GM20431 (cell line): ENCODE measurements around the gene NAIF1.
"Not testable (repeated sequence)": the region's sequence is repeated elsewhere in the genome, so short reads cannot be mapped to it uniquely, and the experiment has no call there.

ENCODE experiments used
- in situ Hi-C: fragments of 300-500 bp; cut with MseI, MboI; formaldehyde crosslinking; loops from one replicate; pipeline ENCODE4 v1.15.0; 2020; ENCODE audit warnings: low sequenced_read_pairs; ENCODE audit not compliant: unreplicated experiment

Gene NAIF1

DNA sequence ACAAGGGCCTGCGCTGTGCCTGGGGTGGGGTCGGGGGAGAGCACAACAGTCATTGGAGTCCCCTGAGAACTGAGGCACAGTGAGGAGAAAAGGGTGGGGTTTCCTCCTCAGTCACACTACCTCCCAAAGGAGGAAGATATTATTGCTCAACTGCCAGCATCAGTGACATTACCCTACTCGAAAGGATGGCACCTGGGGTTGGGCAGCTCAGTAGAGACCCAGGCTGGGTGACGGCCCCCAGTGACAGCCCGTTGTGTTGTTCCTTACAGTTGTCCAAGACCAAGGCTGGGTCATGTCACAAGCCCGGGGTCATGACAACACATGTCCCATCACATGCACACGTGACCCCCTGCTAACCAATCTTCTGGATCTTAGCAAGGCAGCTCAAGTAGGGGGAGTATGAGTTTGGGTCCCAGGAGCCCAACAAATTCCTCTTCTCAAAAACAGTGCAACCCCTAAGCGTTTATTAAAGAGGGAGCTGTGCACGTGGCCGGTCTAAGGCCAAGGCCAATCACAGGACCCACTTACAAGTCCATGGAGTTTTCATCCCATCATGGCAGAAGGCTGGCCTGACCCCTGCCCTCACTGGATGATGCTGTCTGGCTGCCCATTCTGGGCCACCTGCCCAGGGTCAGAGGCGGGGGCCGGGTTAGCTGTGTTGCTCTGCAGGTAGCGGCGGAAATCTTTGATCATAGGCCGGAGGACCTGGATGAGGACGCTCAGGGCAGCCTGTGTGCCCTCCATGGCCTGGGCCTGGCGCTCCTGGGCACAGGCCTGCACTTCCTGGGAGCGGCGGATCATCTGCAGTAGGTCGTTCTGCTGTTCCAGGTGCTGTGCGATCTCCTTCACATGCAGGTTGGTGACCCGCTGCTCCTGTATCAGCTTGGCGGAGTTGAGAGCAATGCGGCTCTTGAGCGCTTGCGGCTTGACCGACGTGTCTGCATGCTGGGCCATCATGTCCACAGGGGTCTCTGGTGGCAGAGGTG is 4.0 kb downstream of the NAIF1 start:
- in situ Hi-C loops, result no loop called here

DNA sequence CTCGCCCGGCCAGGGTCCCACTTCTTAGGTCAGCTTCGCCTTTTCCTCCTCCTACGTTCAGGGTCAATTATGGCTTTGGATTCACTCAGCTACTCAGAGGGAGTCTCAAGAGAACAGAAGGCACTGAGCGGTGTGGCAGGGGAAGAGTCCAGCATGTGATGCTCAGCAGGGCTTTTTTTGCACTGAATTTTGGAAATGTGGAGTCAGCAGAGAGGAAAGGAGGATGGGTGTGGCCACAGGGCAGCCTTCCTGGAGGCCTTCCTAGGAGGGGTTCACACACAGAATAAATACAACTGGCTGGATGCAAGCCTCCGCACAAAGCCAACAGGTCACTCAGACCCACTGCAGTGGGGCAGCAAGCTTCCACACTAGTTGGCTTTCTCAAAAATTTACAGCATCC is 4.8 kb downstream of the NAIF1 start:
- in situ Hi-C loops, result no loop called here

- in situ Hi-C loops, result no loop called here
Measured at GRCh38 chr9:128061275-128061960, 5.7 kb downstream of the NAIF1 start.

DNA sequence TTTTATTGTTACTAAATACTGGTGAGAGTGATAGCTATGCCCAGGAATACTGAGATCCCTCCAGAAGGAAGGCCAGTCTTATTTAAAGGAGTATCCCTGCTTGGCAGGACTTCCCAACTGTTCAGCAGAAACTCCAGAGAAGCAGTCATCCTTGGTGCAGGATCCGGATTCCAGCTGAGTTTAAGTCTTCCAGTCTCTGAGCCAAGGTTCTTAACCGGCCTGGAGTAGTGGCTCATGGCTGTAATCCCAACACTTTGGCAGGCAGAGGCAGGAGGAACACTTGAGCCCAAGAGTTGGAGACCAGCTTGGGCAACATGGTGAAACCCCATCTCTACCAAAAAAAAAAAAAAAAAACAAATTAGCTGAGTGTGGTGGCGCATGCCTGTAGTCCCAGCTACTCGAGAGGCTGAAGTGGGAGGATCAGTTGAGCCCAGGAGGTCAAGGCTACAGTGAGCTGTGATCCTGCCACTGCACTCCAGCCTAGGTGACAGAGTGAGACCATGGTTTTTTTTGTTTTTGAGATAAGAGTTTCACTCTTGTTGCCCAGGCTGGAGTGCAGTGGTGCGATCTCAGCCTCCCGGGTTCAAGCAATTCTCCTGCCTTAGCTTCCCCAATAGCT is 7.6 kb downstream of the NAIF1 start:
- in situ Hi-C loops, result no loop called here

DNA sequence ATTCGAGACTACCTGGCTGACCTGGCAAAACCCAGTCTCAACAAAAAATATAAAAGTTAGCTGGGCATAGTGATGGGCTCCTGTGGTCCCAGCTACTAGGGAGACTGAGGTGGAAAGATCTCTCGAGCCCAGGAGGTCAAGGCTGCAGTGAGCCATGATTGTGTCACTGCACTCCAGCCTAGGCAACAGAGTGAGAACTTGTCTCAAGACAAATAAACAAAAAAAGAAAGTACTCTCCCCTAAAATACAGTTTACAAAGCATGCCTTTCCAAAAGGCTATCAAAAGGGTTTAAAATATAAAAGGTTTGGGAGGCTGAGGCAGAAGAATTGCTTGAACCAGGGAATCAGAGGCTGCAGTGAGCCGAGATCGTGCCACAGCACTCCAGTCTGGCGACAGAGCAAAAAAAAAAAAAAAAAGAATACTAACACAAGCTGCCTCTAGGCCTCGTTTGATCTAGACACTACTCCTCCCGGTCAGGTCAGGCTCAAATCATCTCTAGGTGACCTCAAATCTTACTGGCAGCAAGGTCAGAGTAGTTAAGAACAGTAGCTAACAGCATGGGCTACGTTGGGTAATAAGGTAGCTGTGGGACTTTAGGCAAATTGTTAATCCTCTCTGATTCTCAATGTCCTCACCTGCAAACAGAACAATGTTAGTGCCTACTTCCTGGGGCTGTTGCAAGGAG is 9.3 kb downstream of the NAIF1 start:
- in situ Hi-C loops, result no loop called here

GRCh38 chr9:128056887-128057723 is 10.0 kb downstream of the NAIF1 start:
- in situ Hi-C loops, result no loop called here

DNA sequence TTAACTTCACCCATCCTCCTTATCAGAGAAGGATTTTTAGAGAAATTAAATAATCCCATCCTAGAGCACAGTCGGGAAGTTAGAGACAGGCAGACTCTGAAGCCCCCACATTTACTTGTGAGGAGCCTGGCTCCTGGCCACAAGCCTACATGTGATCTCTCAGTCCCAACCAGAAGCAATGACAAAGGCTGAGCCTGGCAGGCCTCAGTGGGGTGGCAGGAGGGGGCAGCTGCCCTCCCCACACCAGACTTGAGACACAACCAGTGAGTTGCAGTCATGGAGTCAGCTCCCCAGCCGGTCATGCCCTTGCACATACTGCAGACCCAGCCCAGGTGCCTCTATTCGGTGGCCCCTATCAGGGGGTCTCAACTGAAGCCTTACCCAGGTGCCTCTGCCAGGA is 11.0 kb downstream of the NAIF1 start:
- in situ Hi-C loops, result no loop called here

- in situ Hi-C loops, result no loop called here
Measured at GRCh38 chr9:128055344-128056040, 11.6 kb downstream of the NAIF1 start.

- in situ Hi-C loops, result no loop called here
Measured at GRCh38 chr9:128054087-128054486, 13.0 kb downstream of the NAIF1 start.

DNA sequence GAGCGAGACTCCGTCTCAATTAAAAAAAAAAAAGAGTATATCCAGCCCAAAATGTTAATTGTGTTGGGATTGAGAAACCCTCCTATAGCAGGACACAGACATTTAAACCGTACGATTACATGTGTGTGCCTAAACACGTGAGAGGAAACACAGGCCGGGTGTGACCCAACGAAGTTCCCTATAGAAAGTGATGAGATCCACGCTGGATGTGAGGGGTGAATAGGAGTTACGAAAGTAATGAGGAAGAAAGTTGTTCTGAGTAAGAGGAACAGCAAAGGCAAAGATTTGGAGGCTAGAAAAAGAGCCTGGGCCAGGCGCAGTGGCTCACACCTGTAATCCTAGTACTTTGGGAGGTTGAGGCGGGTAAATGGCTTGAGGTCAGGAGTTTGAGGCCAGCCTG is 13.6 kb downstream of the NAIF1 start:
- in situ Hi-C loops, result no loop called here

DNA sequence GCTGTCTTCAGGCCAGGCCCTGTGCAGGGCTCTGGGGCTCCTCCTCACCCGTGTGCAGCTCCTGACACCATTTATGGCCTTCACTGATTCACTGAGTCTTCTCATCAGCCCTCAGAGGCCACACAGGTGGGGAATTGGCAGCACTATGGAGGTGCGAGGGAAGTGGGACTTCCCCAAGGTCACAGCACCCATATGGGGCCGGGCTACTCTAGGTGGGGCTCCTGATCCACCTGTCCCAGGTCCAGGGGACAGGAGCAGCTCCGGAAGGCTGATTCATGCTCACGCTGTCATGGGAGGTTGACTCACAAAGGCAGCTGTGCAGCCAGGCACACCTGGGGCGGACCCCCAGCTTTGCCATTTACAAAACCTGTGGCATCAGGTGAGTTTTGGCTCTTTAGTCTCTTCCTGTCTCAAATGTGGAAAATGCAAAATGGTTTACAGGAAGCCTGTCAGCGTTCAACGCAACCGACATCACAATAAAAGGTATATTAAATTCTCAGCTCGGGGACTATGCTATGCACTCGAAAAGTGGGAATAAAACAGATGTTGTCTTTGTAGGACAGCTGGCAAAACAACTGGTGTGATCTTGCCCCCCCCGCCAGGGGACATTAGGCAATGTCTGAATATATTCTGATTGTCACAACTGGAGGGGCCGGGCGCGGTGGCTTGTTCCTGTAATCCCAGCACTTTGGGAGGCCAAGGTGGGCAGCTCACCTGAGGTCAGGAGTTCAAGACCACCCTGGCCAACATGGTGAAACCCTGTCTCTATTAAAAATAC is 15.0 kb downstream of the NAIF1 start:
- in situ Hi-C loops, result no loop called here

GRCh38 chr9:128049843-128050242 is 17.3 kb downstream of the NAIF1 start:
- in situ Hi-C loops, result no loop called here

DNA sequence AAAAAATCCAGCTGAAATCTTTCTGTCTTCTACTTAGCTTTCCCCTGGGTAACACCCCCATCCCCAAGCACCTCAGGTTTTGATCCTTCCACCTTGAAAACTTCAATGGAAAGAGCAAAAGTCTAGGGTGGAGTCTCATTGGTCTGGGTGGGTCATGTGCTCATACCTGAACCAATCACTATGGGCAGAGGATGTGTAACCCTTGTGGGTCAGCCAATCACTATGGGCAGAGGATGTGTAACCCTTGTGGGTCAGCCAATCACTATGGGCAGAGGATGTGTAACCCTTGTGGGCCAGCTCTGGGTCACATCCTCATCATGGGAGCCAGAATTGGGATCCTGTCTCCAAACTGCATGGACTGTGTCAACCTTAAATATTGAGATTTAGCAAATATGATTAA is 18.5 kb downstream of the NAIF1 start:
- in situ Hi-C loops, result no loop called here

DNA sequence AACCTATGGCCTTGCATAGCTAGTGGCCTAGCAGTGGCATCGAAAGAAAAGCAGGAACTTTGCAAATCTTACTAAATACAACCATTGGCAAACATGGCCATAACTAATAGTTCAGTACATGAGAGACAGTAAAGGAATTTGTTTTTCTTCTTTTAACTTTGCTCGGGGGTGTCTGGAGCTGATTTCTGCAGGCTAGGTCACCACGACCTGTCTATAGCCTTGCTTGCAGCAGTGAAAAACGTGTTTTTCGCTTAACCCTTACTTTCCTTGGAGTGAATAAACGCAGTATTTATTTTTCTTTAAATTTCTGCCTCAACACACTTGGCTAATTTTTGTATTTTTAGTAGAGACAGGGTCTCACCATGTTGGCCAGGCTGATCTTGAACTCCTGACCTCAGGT is 19.9 kb downstream of the NAIF1 start:
- in situ Hi-C loops, result no loop called here

DNA sequence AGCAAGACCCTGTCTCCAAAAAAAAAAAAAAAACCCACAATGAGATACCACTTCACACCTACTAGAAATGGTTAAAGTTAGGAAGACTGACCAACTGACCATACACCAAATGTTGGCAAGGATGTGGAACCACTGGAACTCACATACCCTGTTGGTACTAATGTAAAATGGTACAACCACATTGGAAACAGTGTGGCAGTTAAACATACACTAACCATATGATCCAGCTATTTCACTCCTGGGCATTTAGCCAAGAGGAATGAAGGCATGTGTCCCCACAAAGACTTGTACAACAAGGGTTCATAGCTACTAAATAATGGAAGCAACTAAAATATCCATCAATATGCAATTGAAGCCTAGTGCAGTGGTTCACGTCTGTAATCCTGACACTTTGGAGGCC is 21.3 kb downstream of the NAIF1 start:
- in situ Hi-C loops, result no loop called here

GRCh38 chr9:128045409-128045808 is 21.7 kb downstream of the NAIF1 start:
- in situ Hi-C loops, result not testable (repeated sequence)

- in situ Hi-C loops, result no loop called here
Measured at GRCh38 chr9:128043467-128043868, 23.7 kb downstream of the NAIF1 start.

DNA sequence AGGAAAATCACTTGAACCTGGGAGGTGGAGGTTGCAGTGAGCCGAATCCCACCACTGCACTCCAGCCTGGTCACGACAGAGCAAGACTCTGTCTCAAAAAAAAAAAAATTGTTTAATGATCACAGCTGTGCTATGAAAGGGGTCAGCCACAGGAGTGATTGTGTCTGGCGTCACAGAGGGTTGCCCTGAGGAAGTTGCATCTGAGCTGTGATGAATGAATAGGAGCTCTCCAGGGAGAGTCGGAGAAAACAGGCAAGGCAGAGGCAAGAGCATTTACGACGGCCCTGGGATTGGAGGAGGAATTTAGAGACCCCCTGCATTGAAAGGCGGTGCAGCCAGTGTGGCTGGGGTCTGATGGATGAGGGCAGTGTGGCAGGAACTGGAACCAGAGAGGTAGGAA is 25.1 kb downstream of the NAIF1 start:
- in situ Hi-C loops, result no loop called here
